Heart left ventricle (tissue), 13 donors: Measurements from ENCODE around the gene GPC6.

Experiments used
- CTCF ChIP-seq, 12 donors: fragments of 200-600 bp; sonication (generic) in 4 of 12; IDR thresholded peaks; one replicate each; pipeline versions ENCODE4 v1.5.0 to v1.8.0; 2018 to 2022; ENCODE audit warnings: antibody characterized with exemption in 12 of 12, mild to moderate bottlenecking in 5 of 12
- POLR2A ChIP-seq, 2 donors: fragments of 450-650 bp; IDR thresholded peaks; one replicate each; pipeline ENCODE4 v1.6.1; 2017; ENCODE audit warnings: antibody characterized with exemption in 2 of 2, mild to moderate bottlenecking in 2 of 2, moderate library complexity in 2 of 2
- donor health status: ischemic (EF 13 %, LVEDD 7.1; RV severe dilation, severe dysfunction).
- donor health status: DM: no; HTN: yes; CAD: no.
- donor health status: DM: no; HTN: no; CAD: no.
- donor health status: ischemic (EF 25% LVEDD 6.9; RV normal size, moderate dysfunction).
- donor health status: ischemic (EF 25% LVEDD 5.7; RV mildly dilated, moderate dysfunction).
- donor health status: ischemic (EF 35%, LVEDD 5.7; RV mildly dilated, moderate dysfunction).
- donor health status: nonischemic (EF 11% LVEDD 7.7; RV severe dilation, severe dysfunction).
- donor health status: DM: yes; HTN: yes; CAD: no.
- donor health status: PGD.
- donor health status: ischemic (EF 29% LVEDD 5.4; RV normal size, mild dysfunction).
- donor health status: nonischemic (EF 23%, LVEDD 6.1; RV moderate dilation, normal function).

GRCh38 chr13:93670866-93671265 lies 444.3 kb downstream of the GPC6 start:
- TF ChIP-seq CTCF (IDR thresholded peaks at IDR 0.05) (no peak), POLR2A (IDR thresholded peaks at IDR 0.05) (no peak)
